ENCODE data around the gene SSH2.

SSH2 gene

DNA sequence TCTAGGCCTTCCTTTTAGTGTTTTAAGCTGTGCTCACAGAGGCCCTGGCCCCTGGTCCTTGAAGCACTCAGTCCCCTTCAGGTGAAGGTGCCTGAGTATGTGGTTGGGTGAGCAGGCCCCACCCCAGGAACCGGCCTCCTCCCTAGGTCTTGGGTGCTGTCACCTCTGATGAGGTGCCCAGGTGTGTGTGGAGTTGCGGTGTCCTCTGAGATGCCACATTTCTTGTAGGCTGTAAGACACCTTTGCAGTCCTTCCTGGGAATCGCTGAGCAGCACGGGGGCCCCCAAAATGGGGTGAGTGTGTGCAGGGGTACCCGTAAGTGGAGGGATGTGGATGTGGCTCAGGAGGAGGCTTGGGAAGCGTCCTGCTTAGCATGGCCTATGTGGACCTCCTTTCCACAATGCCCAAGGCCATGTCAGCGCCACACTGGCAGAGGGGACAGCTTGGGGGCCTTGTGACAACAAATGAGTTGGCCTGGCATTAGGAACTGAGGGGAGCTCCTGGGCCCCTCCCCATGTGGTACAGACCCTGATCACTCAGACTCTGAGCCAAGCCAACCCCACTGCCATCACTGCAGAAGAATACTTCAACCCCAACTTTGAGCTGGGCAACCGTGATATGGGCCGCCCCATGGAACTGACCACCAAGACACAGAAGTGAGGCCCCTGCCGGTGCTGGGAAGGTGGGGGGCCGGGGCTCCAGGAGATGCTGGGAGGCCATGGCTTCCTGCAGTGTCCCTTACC is 318.5 kb downstream of the SSH2 start:
- H3K4me3 ChIP-seq (ENCODE audit: control insufficient read depth, low read depth, low read length), result no peak overlapping the region
- DNase-seq (ENCODE audit: low read depth), result no peak
- TF ChIP-seq, protein P1, sequence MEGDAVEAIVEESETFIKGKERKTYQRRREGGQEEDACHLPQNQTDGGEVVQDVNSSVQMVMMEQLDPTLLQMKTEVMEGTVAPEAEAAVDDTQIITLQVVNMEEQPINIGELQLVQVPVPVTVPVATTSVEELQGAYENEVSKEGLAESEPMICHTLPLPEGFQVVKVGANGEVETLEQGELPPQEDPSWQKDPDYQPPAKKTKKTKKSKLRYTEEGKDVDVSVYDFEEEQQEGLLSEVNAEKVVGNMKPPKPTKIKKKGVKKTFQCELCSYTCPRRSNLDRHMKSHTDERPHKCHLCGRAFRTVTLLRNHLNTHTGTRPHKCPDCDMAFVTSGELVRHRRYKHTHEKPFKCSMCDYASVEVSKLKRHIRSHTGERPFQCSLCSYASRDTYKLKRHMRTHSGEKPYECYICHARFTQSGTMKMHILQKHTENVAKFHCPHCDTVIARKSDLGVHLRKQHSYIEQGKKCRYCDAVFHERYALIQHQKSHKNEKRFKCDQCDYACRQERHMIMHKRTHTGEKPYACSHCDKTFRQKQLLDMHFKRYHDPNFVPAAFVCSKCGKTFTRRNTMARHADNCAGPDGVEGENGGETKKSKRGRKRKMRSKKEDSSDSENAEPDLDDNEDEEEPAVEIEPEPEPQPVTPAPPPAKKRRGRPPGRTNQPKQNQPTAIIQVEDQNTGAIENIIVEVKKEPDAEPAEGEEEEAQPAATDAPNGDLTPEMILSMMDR (conservative IDR thresholded peaks at IDR 0.05; ENCODE audit: control insufficient read depth, insufficient read depth, low read depth, low read length), result no peak

DNA sequence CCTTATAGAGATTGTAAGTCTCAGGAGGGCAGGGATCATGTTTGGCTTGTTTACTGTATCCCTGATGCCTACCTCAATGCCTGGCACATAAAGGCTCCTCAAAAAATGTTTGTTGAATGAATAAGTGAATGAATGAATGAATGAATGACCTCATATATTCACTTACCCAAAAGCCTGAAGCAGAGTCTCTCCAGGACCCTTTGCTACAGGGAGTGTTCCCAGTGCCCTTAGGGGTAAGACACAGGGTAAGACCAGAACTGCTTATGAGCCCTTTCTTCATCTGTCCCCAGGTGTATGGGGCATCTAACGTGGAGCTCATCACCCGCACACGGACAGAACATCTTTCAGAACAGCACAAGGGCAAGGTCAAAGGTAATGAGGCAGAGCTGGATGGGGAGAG is 319.6 kb downstream of the SSH2 start:
- no peak overlapping the region for H3K4me3 ChIP-seq (ENCODE audit: control insufficient read depth, low read depth, low read length)
- TF ChIP-seq, protein P1 (conservative IDR thresholded peaks at IDR 0.05; ENCODE audit: control insufficient read depth, insufficient read depth, low read depth, low read length), result no peak
- no peak for DNase-seq (ENCODE audit: low read depth)

DNA sequence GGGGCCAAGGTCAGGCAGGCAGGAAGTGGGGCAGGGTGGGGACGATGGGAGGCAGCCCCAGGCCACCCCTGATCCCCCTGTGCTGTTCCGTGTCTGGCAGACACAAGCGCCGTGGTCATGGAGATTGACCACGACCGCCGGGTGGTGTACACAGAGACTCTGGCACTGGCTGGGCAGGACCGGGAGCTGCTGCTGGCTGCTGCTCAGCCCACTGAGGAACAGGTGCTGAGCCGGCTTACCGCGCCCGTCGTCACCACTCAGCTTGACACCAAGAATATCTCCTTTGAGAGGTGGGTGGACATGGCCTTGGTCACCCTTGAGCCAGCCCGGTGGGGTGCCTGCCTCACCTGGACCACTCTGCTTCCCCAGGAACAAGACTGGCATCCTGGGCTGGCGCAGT is 321.0 kb downstream of the SSH2 start:
- TF ChIP-seq, protein P1 (conservative IDR thresholded peaks at IDR 0.05; ENCODE audit: control insufficient read depth, insufficient read depth, low read depth, low read length), result no peak
- no peak for DNase-seq (ENCODE audit: low read depth)
- H3K4me3 ChIP-seq (ENCODE audit: control insufficient read depth, low read depth, low read length), result no peak overlapping the region

DNA sequence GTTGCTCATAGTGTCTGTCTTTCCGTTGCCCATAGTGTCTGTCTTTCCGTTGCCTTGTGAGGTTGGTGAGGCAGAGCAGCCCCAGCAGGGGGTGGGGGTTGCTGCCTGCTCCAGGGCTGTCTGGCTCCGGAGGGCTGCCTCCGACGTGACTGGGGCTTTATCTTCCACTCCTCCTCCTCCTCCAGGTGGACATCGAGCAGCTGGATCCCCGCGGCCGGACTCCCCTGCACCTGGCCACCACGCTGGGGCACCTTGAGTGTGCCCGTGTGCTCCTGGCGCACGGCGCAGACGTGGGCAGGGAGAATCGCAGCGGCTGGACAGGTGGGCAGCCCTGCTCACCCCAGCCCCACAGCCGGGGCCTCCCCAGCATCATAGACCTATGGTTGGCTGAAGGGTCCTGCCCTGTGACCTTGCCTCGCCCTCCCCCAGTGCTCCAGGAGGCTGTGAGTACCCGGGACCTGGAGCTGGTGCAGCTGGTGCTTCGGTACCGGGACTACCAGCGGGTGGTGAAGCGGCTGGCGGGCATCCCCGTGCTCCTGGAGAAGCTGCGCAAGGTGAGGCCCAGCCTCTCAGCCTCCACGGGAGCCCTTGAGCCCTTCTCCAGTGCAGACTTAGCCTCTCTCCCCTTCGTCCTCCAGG is 322.4 kb downstream of the SSH2 start:
- TF ChIP-seq, protein P1 (conservative IDR thresholded peaks at IDR 0.05; ENCODE audit: control insufficient read depth, insufficient read depth, low read depth, low read length), result no peak
- no peak overlapping the region for H3K4me3 ChIP-seq (ENCODE audit: control insufficient read depth, low read depth, low read length)
- no peak for DNase-seq (ENCODE audit: low read depth)

DNA sequence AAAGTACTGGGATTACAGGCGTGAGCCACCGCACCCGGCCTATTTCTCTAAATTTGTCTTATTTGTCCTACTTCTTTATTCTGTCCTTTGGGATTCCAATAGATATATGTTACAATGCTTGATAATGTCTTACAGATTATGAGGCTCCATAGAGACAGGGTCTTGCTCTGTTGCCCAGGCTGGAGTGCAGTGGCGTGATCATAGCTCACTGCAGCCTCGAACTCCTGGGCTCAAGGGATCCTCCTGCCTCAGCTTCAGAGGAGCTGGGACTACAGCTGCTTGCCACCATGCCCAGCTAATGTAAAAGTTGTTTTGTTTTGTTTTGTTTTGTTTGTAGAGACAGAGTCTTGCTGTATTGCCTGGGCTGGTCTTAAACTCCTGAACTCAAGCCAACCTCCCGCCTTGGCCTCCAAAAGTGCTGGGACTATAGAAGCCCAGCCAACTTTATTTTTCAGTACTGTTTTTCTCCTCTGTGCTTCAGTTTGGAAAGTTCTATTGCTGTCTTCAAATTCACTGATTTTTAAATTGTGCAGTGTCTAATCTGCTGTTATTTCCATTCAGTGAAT is 326.8 kb downstream of the SSH2 start:
- TF ChIP-seq, protein P1 (conservative IDR thresholded peaks at IDR 0.05; ENCODE audit: control insufficient read depth, insufficient read depth, low read depth, low read length), result no peak
- H3K4me3 ChIP-seq (ENCODE audit: control insufficient read depth, low read depth, low read length), result no peak overlapping the region
- no peak for DNase-seq (ENCODE audit: low read depth)

DNA sequence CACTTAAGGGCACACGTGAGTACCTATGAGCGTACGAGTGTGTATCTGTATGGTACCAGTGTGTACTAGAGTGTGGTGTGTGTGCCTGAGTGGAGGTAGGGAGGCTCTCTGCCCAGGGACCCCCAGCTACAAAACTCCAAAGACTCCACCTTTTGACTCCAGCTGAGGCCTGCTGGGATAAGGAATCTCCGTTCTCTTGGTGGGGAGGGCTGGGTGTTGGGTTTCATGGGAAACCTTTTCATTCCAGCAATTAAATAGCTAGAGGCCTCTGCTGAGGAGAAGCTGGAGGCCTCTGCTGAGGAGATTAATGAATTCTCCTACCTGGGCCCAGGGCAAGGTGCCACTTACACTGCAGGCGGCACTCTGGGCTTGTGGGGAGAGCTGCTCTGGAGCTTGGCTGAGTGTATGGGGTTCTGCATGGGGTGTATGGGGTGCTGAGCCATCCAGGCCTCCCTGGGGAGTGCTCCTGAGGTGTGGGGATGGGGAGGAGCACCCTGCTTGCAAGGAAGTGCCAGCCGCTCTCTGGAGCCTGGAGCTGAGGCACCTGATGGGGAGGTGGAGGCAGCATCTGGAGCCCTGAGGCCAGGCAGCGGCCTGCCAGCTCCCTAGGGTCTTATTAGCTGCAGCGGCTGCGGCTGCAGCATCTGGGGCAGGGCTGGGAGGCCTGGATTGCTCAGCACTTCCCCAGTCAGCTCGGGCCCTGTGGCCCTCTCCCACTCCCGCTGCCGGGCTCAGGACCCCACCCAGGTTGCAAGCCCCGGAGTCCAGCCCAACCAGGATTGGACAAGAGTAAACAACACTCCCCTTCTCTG is 332.5 kb downstream of the SSH2 start:
- no peak overlapping the region for H3K4me3 ChIP-seq (ENCODE audit: control insufficient read depth, low read depth, low read length)
- TF ChIP-seq, protein P1 (conservative IDR thresholded peaks at IDR 0.05; ENCODE audit: control insufficient read depth, insufficient read depth, low read depth, low read length), result no peak
- DNase-seq (ENCODE audit: low read depth), result no peak
